ENCODE results near the gene CERS6. TPM values are rescaled to one million over a fixed set of nuclear protein-coding genes. Genes with fewer than 3 reads are reported as not detected.
A peak's percentile ranks its signal among the peaks of the same experiment; 100 is the strongest.

Gene CERS6
- total and polyA plus RNA-seq, 2 of the 8 experiments (the other 6 are each of a cell fraction or from before 2014, with no cell fraction given): 6.8 to 28.2 TPM

DNA sequence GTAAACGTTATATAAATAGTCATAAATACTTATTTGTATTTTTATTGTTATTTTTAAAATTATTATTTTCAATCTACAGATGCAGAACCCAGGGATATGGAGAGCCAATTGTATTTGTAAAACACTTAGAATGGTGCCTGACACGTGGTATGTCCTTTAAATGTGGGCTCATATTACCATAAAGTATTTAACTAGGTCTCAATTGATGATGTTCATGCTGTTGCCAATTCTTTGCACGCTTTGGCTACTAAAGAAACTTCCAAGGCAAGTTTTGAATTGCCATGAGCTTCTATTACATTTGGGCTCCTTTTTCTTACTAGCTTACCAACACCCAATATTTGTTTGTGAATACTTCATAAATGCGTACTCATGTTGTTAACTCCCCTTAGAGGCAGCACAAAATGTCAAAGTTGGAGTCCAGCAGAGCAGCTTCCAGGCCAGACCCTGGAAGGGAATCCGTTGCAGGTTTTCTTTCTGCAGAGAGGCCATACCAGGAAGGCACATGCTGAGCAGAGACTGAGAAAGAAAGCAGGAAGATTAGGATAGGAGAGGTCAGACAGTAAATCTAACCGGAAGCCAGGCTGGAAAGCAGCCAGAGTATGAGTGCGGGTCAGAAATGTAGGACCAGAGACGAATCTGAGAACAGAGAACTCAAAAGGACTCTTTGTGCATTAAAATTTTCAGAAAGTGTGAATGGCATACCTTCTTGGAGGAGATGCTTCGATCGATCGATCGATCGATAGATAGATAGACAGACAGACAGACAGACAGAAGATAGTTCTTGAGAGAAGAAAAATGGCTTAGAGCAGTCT lies 342.2 kb downstream of the CERS6 start (continued):
- no peak for TF ChIP-seq SIX5 (IDR thresholded peaks at IDR 0.05; ENCODE audit: low read depth, low read length)
- TF ChIP-seq CEBPB (IDR thresholded peaks at IDR 0.05; ENCODE audit: low read depth, low read length): no peak
- TF ChIP-seq RFX5 (IDR thresholded peaks at IDR 0.05; ENCODE audit: borderline replicate concordance, low read depth, low read length): 0 out of 2 replicates have a peak, but pooled peaks have one; percentile 24
- TF ChIP-seq, protein P1, sequence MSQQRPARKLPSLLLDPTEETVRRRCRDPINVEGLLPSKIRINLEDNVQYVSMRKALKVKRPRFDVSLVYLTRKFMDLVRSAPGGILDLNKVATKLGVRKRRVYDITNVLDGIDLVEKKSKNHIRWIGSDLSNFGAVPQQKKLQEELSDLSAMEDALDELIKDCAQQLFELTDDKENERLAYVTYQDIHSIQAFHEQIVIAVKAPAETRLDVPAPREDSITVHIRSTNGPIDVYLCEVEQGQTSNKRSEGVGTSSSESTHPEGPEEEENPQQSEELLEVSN (IDR thresholded peaks at IDR 0.05): no peak; the same call in 1 of the 2 replicates
- peak; percentile 56; the same call in 1 of the 2 replicates for TF ChIP-seq YY1 (IDR thresholded peaks at IDR 0.05; ENCODE audit: low read depth, low read length)
- no peak for TF ChIP-seq GTF2F1 (IDR thresholded peaks at IDR 0.05; ENCODE audit: borderline replicate concordance, low read depth, low read length)
- TF ChIP-seq MAX (IDR thresholded peaks at IDR 0.05): peak; percentile 66; the same call in 1 of the 2 replicates
- no peak for TF ChIP-seq TAF7 (optimal IDR thresholded peaks at IDR 0.05; ENCODE audit: borderline replicate concordance, low read depth, low read length)
- TF ChIP-seq SP2 (IDR thresholded peaks at IDR 0.05; ENCODE audit: low read length): no peak
- no peak for TF ChIP-seq HDAC6 (IDR thresholded peaks at IDR 0.05; ENCODE audit: low read depth, low read length)
- TF ChIP-seq ASH2L (IDR thresholded peaks at IDR 0.05; ENCODE audit: low read length): no peak
- no peak for TF ChIP-seq SIN3A (conservative IDR thresholded peaks at IDR 0.05 in 1 of 2, IDR thresholded peaks at IDR 0.05 in 1 of 2; ENCODE audit: low read depth in 1 of 2, low read length in 2 of 2)
- TF ChIP-seq RNF2 (IDR thresholded peaks at IDR 0.05; ENCODE audit: borderline replicate concordance, low read depth, low read length, missing control alignments, poor library complexity, severe bottlenecking): no peak
- TF ChIP-seq ATF2 (IDR thresholded peaks at IDR 0.05; ENCODE audit: low read length): no peak
- no peak for TF ChIP-seq FOSL1 (IDR thresholded peaks at IDR 0.05; ENCODE audit: insufficient read depth, low read depth, low read length)
- no peak for TF ChIP-seq RXRA (IDR thresholded peaks at IDR 0.05; ENCODE audit: insufficient read depth, low read depth, low read length)
- no peak for TF ChIP-seq CTBP2 (IDR thresholded peaks at IDR 0.05; ENCODE audit: borderline replicate concordance, insufficient read depth, insufficient read length, low read length)
- TF ChIP-seq JUN (IDR thresholded peaks at IDR 0.05; ENCODE audit: low read depth, low read length): no peak
- no peak for TF ChIP-seq JUND (IDR thresholded peaks at IDR 0.05; ENCODE audit: low read length)
- TF ChIP-seq GABPA (IDR thresholded peaks at IDR 0.05; ENCODE audit: borderline replicate concordance, insufficient read depth, low read length): no peak
